Measurements from ENCODE around the gene CAPN10.

Gene CAPN10

DNA sequence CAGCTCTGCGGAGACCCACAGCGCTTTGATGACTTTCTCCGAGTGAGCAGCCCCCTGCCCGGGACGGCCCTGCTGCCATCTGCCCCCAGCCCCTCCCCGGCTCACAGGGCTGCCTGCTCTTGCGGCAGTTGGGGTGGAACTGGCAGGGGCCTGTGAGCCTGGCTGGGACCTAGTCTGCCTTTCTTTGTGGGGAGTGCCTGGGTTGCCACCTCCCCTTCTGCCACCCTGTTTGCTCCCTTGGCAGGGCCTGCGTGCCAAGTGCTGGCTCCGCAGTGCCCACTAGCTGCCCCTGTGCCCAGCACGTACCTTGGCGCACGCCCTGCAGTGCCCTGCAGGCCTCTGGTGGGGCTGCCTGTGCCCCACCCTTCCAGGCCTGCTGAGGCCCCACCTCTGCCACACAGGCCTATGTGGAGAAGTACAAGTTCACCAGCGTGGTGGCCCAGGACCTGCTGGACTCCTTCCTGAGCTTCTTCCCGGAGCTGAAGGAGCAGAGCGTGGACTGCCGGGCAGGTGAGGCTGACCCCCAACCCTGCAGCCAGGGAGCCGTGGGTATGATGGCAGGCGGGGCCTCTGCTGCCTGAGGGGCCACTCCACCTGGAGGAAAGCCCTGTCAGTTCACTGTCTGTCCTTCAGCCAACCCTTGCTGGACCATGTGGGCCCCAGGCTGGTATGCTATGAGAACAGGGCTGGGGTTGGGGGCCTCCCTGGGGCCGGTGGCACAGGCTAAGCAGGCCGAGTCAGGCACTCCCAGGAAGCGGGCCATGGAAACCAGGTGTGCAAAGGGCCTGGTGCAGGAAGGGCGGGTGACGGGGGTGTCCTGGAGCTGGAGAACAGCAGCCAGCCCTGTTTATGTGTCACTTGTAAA, 11.2 kb upstream of the CAPN10 start:
- DNase-seq, result no peak

DNA sequence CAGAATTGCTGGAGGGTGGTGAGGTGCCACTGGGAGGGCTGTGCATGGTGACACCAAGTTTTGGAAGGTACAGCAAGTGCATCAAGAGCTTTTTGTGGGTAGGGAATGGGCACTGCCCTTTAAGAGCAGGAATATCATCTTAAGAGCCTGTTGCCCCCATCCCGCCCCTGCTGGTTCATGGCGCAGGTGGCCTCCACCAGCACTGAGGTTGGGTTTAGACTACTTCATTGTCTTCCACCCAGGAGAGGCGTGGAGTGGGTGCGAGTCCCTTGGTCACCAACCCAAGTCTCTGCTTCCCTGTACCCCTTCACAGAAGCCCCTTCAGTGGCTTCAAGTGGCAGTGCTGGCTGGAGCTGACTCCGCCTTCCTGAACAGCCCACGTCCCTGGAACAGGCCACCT, 10.5 kb upstream of the CAPN10 start:
- DNase-seq, result no peak

DNA sequence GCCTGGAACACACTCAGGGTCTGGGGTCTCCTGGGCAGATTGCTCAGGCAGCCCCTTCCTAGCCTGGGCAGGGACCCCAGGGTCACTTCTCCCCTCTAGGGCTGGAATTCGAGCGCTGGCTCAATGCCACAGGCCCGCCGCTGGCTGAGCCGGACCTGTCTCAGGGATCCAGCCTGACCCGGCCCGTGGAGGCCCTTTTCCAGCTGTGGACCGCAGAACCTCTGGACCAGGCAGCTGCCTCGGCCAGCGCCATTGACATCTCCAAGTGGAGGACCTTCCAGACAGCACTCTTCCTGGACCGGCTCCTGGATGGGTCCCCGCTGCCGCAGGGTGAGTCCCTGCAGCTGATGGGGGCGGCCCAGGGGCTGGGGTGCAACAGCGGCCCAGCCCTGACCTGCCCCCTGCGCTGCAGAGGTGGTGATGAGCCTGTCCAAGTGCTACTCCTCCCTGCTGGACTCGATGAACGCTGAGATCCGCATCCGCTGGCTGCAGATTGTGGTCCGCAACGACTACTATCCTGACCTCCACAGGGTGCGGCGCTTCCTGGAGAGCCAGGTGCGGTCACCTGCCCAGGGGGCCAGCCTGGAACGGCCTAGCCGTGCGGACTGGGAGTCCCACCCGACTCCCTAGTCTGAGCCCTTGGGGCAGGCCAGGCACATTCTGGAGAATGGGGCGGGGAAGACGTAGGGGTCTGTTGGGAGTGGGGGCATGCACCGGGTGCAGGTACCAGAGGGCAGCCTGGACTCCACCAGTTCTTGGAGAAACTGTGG, 9.9 kb upstream of the CAPN10 start:
- DNase-seq, result no peak

DNA sequence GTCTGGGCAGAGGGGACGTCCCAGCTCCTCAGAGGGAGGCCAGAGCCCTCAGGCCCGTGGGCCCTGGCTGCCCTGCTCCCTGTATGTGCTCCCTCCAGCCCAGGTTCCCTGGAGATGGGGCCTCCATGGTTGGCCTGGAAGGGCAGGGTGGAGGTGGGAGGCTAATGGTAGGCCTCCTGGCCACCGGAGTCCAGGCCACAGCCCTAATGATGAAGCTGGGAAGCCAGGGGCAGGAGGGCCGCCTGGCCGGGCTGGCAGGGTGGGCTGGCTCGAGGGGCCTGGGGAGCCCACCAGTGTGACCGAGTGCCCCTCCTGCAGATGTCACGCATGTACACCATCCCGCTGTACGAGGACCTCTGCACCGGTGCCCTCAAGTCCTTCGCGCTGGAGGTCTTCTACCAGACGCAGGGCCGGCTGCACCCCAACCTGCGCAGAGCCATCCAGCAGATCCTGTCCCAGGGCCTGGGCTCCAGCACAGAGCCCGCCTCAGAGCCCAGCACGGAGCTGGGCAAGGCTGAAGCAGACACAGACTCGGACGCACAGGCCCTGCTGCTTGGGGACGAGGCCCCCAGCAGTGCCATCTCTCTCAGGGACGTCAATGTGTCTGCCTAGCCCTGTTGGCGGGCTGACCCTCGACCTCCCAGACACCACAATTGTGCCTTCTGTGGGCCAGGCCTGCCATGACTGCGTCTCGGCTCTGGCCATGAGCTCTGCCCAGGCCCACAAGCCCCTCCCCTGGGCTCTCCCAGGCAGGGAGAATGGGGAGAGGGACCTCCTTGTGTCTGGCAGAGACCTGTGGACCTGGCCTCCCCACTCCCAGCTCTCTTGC, 9.0 kb upstream of the CAPN10 start:
- DNase-seq, result no peak

DNA sequence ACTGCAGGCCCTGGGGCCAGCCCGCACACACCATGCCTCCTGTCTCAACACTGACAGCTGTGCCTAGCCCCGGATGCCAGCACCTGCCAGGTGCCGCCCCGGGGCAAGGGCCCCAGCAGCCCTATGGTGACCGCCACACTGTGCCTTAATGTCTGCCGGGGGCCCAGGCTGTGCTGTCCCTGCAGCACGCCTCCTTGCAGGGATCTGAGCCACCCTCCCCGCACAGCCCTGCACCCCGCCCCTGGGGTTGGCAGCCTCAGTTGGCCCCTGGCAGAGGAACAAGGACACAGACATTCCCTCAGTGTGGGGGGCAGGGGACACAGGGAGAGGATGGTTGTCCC, 8.5 kb upstream of the CAPN10 start:
- DNase-seq, result no peak

DNA sequence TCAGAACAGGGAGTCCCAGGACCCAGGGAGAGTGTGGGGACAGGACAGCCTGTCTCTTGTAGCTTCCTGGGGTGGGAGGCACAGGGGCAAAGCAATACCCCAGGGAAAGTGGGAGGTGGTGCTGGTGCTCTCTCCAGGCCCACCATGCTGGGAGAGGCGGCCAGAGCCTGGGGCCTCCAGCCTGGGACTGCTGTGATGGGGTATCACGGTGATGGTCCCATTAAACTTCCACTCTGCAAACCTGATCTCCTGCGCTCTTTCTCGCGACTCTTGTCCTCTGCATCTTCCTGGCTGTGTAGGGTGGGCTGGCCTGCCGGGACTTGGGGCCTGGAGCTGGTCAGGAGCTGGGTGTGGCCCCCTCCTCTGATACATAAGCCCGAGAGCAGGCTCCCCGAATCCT, 8.0 kb upstream of the CAPN10 start:
- DNase-seq, result no peak

DNA sequence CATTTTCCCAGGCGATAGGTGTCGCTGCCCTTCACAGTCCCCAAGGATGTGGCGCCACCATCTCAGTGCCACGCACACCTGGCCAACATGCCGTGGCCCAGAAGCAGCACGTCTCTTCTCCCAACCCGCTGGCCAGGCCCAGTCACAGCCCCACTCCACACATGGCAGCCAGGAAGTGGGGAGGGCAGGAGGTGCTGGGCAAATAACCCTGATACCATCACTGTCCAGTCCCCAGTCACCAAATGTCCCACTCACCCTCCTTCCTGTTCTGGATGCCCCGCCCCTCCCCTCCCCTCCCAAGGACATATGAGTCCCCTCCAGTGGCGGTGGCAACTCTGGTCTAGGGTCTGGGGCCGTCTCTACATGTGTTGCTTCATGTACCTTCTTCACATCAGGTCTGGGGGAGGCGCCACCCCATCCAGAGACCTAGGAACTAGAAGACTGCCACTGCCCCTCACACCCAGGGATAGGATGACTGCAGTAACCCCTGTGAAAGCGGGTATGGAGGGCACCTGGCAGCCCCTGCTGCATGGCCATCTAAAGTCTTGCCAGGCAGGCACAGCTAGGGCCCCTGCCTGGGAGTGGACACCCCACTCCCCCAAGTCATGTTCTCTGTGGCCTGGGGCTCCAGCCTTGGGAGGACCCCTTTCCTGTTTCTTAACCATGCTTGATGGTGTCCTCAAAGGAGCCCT, 7.3 kb upstream of the CAPN10 start:
- DNase-seq, result no peak

DNA sequence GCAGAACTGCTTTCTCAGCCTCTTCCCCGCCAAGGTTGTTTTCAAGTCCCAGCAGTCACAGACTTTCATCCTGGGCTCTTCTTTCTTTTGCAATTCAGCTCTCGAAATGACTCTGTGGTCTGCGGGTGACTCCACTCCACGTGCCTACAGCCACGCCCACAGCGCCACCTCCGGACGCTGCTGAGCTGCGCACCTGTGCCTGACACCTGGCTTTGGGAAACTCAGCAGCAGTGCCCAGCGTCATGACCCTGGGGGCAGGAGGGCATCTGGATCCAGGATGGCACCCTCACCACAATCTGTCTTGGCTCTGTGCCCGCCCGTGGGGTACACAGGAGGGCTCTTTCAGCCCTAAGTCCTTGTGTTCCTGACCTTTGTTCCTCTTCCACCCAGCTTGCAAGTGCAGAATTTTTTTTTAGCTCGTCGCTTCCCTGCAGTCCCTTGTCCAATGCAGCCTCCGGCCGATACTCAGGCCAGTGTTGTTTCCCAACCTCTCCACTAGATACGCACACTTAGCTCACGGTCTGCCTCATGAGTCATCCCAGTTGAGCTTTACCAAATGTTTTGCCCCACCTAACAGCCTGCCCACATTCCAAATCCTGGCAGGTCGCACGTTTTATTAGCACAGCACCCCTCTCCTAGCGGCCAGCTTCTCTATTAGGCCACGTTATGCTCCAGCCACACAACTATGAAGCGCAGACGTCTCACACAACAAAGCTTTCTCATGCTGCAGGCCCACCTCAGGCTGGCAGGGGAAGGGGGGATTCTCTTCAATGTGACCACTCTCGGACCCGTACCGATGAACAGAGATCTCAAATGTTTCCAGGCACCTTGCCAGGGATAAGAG, 6.5 kb upstream of the CAPN10 start:
- no peak for DNase-seq

DNA sequence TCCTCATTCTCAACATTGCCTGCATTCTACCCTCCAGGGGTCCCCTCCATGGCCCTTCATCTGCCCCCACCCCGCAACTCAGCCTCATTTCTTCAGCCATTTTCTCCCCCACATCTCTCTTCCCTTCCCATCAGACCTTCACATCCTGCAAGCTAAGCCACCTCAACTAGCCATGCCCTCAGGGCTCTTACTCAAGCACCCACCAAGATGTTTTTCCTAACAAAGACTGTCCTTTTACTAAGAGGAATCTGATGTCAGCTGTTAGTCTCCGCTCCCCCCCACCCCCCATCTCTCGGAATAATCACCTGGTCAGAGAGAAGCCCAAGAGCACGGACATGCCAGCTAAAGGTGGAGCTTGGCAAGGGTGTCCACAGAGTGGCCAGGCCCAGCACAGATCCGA, 4.7 kb upstream of the CAPN10 start:
- DNase-seq, result no peak

DNA sequence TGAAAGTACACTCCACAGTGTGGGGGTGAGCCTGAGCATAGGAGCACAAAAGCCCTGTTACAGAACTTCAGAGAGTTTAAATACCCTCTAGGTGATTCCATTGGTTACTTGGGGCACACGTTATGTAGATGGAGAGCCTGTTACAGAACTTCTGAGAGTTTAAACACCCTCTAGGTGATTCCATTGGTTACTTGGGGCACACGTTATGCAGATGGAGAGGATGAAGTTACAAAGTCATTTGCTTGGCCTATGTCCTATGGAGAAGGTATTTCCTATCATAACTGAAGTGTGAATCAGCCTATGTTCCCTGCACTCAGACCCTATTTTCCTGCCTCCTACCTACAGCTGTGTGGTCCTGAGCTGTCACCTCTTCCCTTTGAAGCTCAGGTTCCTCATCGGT, 3.8 kb upstream of the CAPN10 start:
- no peak for DNase-seq

DNA sequence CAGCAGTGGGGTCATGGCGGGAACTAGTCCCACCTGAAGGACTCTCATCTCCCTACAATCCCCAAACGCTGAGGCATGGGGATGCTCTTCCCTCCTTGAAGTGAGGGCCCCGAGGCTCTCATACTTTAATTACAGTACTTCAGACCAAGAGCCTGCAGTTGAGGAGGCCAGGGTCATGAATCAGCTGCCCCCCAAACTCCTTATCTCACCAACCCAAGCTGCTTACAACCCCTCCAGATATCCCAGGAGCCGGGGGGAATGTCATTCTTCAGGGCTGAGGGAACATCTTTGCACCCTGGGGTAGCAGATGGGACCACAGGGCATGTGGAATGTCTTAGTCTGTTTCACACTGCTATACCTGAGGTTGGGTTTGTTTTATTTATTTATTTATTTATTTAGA, 2.8 kb upstream of the CAPN10 start:
- no peak for DNase-seq

DNA sequence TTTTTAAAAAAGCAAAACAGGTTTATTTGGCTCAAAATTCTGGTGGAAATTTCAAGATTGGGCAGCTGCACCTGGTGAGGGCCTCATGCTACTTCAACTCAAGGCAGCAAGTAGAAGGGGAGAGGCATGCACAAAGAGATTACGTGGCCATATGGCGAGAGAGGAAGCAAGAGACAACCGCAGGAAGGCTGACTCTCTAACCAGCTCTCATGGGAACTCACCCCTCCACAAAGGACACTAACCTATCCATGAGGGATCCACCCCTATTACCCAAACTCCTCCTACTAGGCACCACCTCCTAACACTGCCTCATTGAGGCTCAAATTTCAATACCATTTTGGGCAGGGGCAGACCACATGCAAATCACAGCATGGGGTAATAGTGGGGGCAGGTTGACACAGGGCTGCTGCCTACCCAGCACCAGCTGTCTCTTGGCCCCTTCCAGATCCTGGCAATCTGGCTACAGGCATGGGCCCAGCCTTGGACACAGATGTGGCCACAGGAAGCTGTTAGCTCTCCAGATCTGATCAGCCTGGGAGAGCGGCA, 2.0 kb upstream of the CAPN10 start:
- DNase-seq, result peak; percentile 77

DNA sequence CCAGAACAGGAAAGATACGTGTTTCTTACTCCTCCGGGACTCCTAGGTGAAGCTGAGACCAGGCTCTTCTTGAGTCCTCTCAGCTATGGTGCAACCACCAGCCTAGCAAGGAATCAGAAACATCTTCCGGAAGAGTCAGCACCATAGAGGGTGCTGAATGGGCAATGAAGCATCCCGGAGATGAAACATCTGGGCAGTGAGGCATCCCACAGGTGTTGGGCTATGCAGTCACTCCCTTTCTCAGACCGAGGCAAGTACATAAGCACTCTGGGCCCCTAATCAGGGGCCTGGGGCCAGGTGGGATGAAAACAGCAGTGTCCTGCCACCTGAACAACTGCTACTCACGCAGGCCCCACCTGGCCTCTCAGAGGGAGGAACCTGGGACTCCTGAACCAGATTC, 1.4 kb upstream of the CAPN10 start:
- DNase-seq, result no peak

DNA sequence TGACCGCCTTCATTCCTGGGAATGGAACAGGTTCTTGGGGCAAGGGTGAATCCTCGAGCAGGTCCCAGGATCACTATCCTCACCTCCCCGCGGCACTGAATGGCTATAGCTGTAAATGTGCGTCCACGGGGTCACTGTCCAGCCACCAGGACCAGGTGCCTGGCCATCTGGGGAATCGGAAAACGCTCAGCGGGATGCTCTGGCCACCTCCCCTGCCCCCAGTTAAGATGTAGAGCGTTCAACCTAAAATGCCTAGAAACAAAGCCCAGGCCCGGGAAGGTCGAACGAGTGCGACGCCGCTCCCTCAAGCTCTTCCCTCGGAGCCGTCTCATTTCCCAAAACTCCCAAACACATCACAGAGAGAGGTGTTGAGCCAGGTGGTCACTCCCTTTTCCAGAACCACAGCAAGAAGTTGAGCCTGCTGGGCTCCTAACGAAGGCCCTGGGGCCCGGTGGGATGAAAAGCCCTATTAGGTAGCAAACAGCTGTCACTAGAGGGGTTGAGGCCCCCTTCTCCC, 795 bp upstream of the CAPN10 start:
- DNase-seq, result no peak

DNA sequence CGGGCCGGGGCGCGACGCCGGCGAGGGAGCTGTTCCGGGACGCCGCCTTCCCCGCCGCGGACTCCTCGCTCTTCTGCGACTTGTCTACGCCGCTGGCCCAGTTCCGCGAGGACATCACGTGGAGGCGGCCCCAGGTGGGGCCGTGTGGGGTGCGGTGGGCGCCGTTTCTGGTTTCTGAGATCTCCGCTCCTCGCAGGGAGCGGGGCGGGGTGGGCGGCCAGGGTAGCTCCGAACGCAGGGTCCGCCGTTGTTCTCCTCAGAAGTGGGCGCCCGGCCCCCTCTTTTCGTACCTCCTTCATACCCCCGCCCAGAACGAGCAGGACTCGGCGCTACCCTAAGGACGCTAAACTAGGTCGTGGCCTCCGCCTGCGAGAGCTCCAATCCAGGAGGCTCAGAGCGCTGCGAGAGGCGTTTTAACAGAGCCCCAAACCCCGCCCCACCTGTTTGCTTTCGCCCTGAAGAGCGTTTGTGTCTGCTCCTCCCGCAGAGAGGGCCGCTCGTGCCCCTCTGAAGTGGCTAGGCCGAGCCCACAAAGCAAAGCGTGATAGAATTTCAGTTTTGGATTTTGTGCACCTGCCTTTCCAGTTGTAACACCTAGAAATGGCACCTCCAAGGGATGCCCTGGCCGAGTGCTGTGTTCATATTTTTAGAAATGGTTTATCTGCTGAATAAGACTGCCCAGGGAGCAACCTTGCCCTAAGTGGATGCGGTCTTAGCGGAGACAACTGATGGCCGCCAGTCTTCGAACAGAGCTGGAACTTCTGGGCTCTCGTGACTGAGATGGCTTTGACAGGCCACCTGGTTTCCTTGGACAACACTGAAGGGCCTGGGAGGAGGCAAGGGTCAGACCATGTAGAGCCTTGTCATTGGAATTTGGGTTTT, 626 bp downstream of the CAPN10 start:
- DNase-seq, result no peak

DNA sequence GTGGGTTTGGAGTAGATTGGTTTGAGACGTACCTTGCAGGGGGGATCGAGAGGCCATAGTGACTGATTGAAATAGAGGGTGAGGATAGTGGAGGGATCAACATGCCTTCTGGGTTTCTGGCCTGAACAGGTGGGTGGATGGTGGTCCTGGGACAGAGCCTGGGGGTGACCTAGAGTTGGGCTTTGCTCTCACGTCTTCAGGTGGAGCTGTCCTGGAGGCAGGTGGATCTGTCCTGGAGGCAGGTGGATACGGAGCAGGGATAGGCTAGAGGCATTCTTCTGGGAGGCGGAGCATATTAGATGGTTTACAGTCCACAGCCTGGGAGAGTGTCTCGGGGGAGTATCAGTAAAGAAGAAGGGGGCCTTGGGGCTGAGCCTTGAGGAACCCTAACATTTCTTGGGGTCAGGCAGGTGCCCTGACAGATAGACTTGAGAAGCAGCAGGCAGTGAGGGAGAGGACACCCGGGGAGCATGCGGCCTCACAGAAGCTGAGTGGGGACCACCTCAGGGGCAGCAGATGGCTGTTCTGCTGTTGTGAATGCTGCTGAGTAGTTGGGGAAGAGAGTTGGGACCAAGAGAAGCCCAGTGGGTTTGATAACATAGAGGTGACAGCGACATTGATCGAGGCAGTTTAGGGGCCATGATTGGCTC, 1.6 kb downstream of the CAPN10 start:
- no peak for DNase-seq

DNA sequence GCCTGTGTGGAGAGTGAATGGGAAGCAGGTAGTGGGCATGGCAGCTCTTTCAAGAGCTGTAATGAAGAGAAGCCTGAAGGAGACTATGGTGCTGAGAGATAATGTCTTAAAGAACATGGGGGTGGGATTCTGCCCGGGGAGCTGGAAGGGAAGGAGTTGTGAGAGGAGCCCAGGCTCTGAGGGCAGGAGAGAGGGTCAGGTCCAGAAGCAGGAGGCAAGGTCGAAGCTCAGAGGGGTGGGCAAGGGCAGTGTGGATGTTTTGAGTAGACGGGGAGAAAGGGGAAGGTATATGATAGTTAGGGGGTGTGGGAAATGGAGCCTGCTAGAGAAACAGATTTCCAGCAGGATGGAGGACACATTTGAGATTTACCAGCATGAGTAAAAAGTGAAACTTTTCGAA, 2.1 kb downstream of the CAPN10 start:
- DNase-seq, result no peak

DNA sequence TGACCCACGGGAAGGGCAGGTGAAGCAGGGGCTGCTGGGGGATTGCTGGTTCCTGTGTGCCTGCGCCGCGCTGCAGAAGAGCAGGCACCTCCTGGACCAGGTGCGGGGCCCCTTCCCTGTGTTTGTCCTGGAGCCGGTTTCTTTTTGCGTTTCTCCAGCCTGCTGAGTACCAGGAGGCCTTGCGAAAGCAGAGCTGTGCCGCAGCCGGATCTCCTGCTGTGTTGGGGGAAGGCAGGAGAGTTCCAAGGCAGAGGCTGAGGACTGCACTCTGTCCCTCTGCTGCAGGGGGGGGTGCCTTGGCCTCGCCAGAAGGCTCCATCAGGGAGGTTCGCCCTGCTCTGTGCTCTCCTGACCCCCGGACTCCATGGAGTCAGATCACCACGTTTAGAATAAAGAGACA, 2.8 kb downstream of the CAPN10 start:
- DNase-seq, result no peak

DNA sequence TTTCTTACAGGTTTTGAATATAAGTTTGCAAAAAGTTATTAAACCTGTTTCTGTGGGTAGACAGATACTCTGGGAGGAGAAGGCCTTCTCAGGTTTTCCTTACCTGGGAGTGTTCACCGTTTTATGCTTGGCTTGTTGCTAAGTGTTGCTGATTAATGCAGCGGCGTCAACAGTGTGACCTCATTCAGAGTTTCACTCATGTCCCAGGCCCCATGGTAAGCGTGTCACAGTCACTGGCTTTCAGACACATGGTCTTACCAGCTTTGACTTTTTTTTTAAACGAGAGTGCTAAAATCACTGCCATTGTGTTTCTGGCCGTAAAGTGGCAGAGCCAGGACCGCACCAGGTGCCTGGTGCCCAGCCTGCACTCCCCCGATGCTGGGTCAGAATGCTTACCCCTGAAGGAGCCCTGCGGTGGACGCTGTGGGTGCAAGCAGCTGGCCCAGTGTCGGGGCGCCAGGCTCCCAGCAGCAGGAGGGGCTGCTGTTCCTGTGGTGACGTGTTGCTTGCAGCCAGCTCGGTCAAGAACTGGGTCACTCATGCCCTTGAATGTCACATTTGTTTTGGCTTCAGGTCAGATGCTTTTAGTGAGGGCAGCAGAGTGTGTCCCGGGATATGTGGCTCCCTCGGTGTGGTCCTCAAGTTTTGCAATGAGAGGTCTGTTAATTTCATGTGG, 3.5 kb downstream of the CAPN10 start:
- no peak for DNase-seq
